ENCODE data around the gene PUS3.

DNA sequence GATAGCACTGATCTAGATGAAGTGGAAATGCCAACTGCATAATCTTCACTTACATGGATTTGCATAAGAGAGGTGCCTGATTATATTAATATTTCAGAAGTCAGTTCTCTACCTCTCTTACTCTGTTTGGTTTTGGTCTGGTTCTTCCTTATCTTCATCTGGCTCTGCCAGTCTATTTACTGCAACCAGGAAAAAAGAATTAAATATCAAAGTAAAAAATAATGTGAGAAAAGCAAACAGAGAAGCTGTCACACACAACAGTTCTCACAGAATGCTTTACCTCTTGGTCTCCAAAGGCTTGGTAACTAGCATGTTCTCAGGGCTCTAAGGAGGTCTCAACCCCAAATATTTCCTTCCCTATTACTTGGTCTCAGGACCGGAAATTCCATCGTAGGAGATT is 49.6 kb upstream of the PUS3 start:
- TF ChIP-seq CTCF (IDR thresholded peaks at IDR 0.05) (no peak), POLR2A (IDR thresholded peaks at IDR 0.05) (no peak)

Data from Peyer's patch (tissue), 4 donors.